GM19023 (cell line): ENCODE measurements around the gene CTIF.
"Not testable (repeated sequence)": the region's sequence is repeated elsewhere in the genome, so short reads cannot be mapped to it uniquely, and the experiment has no call there.

Experiments used
- ATAC-seq: cut with Tn5 transposase; IDR thresholded peaks from one replicate; pipeline ENCODE4 v1.9.1; 2021; ENCODE audit warnings: mild to moderate bottlenecking, moderate library complexity; ENCODE audit not compliant: unreplicated experiment

The CTIF gene

GRCh38 chr18:48855422-48856377, 316.9 kb downstream of the CTIF start:
- ATAC-seq: no peak

- ATAC-seq: no peak
These were observed 318.3 kb downstream of the CTIF start for GRCh38 chr18:48857023-48857694.

- no peak for ATAC-seq
These were observed 319.8 kb downstream of the CTIF start for GRCh38 chr18:48858676-48859075.

- no peak for ATAC-seq
These were observed 320.8 kb downstream of the CTIF start for GRCh38 chr18:48859311-48860268.

GRCh38 chr18:48860269-48861180, 321.7 kb downstream of the CTIF start:
- no peak for ATAC-seq

GRCh38 chr18:48861181-48861708, 322.4 kb downstream of the CTIF start:
- no peak for ATAC-seq

GRCh38 chr18:48862132-48862531, 323.3 kb downstream of the CTIF start:
- ATAC-seq: no peak

GRCh38 chr18:48862678-48863270, 323.9 kb downstream of the CTIF start:
- no peak for ATAC-seq

GRCh38 chr18:48863432-48864065, 324.7 kb downstream of the CTIF start:
- ATAC-seq: no peak

GRCh38 chr18:48864876-48865275, 326.0 kb downstream of the CTIF start:
- ATAC-seq: no peak

GRCh38 chr18:48866028-48866733, 327.4 kb downstream of the CTIF start:
- no peak for ATAC-seq

- no peak for ATAC-seq
These were observed 328.0 kb downstream of the CTIF start for GRCh38 chr18:48866856-48867255.

- ATAC-seq: no peak
These were observed 329.1 kb downstream of the CTIF start for GRCh38 chr18:48867978-48868377.

- peak; percentile 73 for ATAC-seq
These were observed 329.9 kb downstream of the CTIF start for GRCh38 chr18:48868468-48869466.

- ATAC-seq: no peak
These were observed 330.8 kb downstream of the CTIF start for GRCh38 chr18:48869591-48869990.

- ATAC-seq: not testable (repeated sequence)
These were observed 332.1 kb downstream of the CTIF start for GRCh38 chr18:48870926-48871325.
